Tibial nerve (tissue), 4 donors: ENCODE data around the gene GINS3. TPM values are rescaled to one million over a fixed set of nuclear protein-coding genes. Genes with fewer than 3 reads are reported as not detected.

Source experiments
- DNase-seq, 2 donors: peaks; one replicate each; pipeline ENCODE4 v3.0.0-alpha.2; 2019; ENCODE audit warnings: low spot score in 2 of 2
- H3K27ac ChIP-seq, 4 donors: fragments of 200-600 bp; sonication (generic) in 3 of 4; one replicate each; pipeline ENCODE4 v1.5.1; 2017 to 2019; ENCODE audit warnings: mild to moderate bottlenecking in 1 of 4
- H3K27me3 ChIP-seq, 2 donors: fragments of 200-600 bp; sonication (generic) in 1 of 2; one replicate each; pipeline versions ENCODE4 v1.5.1 to v1.6.0; 2017 to 2019
- H3K36me3 ChIP-seq, 3 donors: fragments of 200-600 bp; sonication (generic); one replicate each; pipeline ENCODE4 v1.5.1; 2018 to 2019
- H3K4me1 ChIP-seq, 4 donors: fragments of 200-600 bp; sonication (generic) in 3 of 4; one replicate each; pipeline ENCODE4 v1.5.1; 2017 to 2019
- H3K4me3 ChIP-seq, 4 donors: fragments of 200-600 bp; sonication (generic) in 3 of 4; one replicate each; pipeline ENCODE4 v1.5.1; 2017 to 2019; ENCODE audit warnings: mild to moderate bottlenecking in 1 of 4, moderate library complexity in 1 of 4
- H3K9me3 ChIP-seq, 4 donors: fragments of 200-600 bp; sonication (generic) in 3 of 4; one replicate each; pipeline ENCODE4 v1.5.1; 2017 to 2019
- EP300 ChIP-seq, 2 donors: sonication (generic); formaldehyde crosslinking; IDR thresholded peaks; one replicate each; pipeline ENCODE4 v1.6.1; 2017; ENCODE audit warnings: antibody characterized with exemption in 2 of 2, mild to moderate bottlenecking in 1 of 2
- POLR2A ChIP-seq, 2 donors: fragments of 450-650 bp; IDR thresholded peaks; one replicate each; pipeline ENCODE4 v1.6.1; 2017; ENCODE audit warnings: antibody characterized with exemption in 2 of 2, mild to moderate bottlenecking in 2 of 2, moderate library complexity in 2 of 2
- WGBS, 2 donors: methylation state at CpG; one replicate each; pipeline ENCODE4 v1.1.5; 2018; 5-methylcytosine and 5-hydroxymethylcytosine counted together
- total RNA-seq, 4 donors: library from RNA; depleted of rRNA; stranded (reverse); fragments of >200 nt; gene quantifications; one replicate each; pipeline ENCODE4 v1.1.0, GENCODE V29; 2016
- TF ChIP-seq, protein P1 (sequence below), 5 experiments: fragments of 200-600 bp in 3 of 5; fragments of 450-650 bp in 2 of 5; sonication (generic) in 3 of 5; IDR thresholded peaks; one replicate each; pipeline ENCODE4 v1.5.1; 2016 to 2019; ENCODE audit warnings: antibody characterized with exemption in 5 of 5, mild to moderate bottlenecking in 3 of 5, moderate library complexity in 2 of 5

GINS3 gene
- total RNA-seq, 4 donors from 2014 or later = 1.5 to 5.7 (median 2.7) TPM

DNA sequence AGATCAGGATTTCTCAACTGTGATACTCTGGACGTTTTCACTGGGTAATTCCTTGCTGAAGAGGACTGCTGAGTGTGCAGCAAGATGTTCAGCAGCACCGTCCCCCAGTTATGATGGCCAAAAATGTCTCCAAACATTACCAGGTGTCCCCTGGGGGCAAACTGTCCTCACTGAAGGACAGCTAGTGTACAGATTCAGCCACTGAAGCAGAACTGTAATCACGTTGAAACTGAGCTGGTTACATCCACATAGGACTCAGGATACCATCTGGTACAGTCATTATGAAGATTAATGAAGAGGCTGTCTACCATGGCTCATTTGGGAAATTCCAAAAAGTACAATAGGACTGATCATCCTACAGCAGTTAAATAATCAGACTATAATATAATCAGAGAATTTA, 43.3 kb upstream of the GINS3 start:
- no peak for DNase-seq
- Histone ChIP-seq H3K36me3 (no peaks in the 10 kb centered on the region), H3K27ac (no peak overlapping the region), H3K27me3 (no peaks in the 10 kb centered on the region), H3K4me3 (no peak overlapping the region), H3K9me3 (peaks cover 0 to 11% (median 0%) of the 10 kb centered on the region in 4 donors), H3K4me1 (no peaks in the 10 kb centered on the region)
- TF ChIP-seq EP300 (IDR thresholded peaks at IDR 0.05) = no peak
- TF ChIP-seq, protein P1, sequence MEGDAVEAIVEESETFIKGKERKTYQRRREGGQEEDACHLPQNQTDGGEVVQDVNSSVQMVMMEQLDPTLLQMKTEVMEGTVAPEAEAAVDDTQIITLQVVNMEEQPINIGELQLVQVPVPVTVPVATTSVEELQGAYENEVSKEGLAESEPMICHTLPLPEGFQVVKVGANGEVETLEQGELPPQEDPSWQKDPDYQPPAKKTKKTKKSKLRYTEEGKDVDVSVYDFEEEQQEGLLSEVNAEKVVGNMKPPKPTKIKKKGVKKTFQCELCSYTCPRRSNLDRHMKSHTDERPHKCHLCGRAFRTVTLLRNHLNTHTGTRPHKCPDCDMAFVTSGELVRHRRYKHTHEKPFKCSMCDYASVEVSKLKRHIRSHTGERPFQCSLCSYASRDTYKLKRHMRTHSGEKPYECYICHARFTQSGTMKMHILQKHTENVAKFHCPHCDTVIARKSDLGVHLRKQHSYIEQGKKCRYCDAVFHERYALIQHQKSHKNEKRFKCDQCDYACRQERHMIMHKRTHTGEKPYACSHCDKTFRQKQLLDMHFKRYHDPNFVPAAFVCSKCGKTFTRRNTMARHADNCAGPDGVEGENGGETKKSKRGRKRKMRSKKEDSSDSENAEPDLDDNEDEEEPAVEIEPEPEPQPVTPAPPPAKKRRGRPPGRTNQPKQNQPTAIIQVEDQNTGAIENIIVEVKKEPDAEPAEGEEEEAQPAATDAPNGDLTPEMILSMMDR (IDR thresholded peaks at IDR 0.05) = no peak
- TF ChIP-seq POLR2A (IDR thresholded peaks at IDR 0.05) = no peak
- 39 to 46% methylated on average over 3 of the region's 3 CpGs for WGBS, 2 donors

DNA sequence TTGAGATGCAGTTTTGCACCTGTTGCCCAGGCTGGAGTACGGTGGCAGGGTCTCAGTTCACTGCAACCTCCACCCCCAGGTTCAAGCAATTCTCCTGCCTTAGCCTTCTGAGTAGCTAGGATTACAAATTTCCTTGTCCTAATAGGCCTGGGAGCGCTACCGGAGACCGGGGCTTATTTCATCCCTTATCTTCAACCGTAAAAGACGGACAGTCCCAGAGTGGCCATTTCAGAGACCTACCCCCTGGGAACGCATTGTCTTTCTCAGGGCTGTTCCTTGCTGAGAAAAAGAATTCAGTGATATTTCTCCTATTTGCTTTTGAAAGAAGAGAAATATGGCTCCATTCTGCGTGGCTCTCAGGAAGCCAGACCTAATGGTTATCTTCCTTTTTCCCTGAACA, 39.6 kb upstream of the GINS3 start:
- no peaks in the 10 kb centered on the region for H3K27me3 ChIP-seq
- TF ChIP-seq EP300 (IDR thresholded peaks at IDR 0.05) (no peak), POLR2A (IDR thresholded peaks at IDR 0.05) (no peak)
- TF ChIP-seq, protein P1 (IDR thresholded peaks at IDR 0.05) = no peak
- H3K9me3 ChIP-seq = peaks cover 0 to 11% (median 0%) of the 10 kb centered on the region in 4 donors
- H3K27ac ChIP-seq = no peak overlapping the region
- no peaks in the 10 kb centered on the region for H3K4me1 ChIP-seq
- 78 to 90% methylated on average over 8 of the region's 8 CpGs for WGBS, 2 donors
- no peaks in the 10 kb centered on the region for H3K36me3 ChIP-seq
- DNase-seq = no peak
- H3K4me3 ChIP-seq = no peak overlapping the region

GRCh38 chr16:58360041-58360634, 32.1 kb upstream of the GINS3 start:
- Histone ChIP-seq H3K4me1 (no peaks in the 10 kb centered on the region), H3K9me3 (peaks cover 0 to 31% (median 4%) of the 10 kb centered on the region in 4 donors), H3K27me3 (no peaks in the 10 kb centered on the region), H3K27ac (no peak overlapping the region), H3K36me3 (no peaks in the 10 kb centered on the region), H3K4me3 (no peak overlapping the region)
- no peak for DNase-seq
- no peak for TF ChIP-seq EP300 (IDR thresholded peaks at IDR 0.05)
- no peak for TF ChIP-seq POLR2A (IDR thresholded peaks at IDR 0.05)
- TF ChIP-seq, protein P1 (IDR thresholded peaks at IDR 0.05) = no peak

GRCh38 chr16:58361726-58362125, 30.5 kb upstream of the GINS3 start:
- H3K27ac ChIP-seq = no peak overlapping the region
- H3K9me3 ChIP-seq = peaks cover 0 to 31% (median 4%) of the 10 kb centered on the region in 4 donors
- no peaks in the 10 kb centered on the region for H3K36me3 ChIP-seq
- no peak overlapping the region for H3K4me3 ChIP-seq
- H3K4me1 ChIP-seq = no peaks in the 10 kb centered on the region
- no peaks in the 10 kb centered on the region for H3K27me3 ChIP-seq
- DNase-seq = no peak
- TF ChIP-seq POLR2A (IDR thresholded peaks at IDR 0.05) (no peak), EP300 (IDR thresholded peaks at IDR 0.05) (no peak)
- TF ChIP-seq, protein P1 (IDR thresholded peaks at IDR 0.05) = no peak

DNA sequence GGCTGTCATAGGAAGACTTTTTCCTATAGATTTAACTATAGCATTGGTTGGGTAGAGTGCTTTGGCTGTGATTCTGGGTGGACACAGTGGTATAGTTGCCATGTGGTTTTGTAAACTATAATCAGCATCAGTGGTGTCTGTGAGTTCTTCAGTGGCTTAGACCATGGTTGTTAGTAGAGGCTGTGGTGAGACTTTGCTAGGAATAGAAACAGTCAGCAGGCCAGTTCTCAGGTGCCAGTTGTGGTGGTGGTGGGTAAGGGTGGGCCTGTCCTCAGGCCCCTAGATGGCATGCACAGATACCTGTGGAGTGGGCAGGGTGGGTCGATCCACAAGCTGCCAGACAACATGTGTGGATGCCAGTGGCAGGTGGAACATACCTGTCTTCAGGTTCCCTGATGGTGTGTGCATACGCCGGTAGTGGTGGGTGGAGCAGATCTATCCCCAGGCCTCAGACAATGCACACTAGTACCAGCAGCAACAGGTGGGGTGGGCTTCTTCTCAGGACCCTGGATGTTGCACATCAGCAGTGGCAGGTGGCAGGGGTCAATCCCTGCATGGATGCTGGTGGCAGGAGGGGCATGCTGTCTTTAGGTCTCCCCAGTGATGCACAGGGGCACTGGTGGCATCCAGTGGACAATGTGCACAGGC, 28.4 kb upstream of the GINS3 start:
- DNase-seq = no peak
- peaks cover 0 to 30% (median 3%) of the 10 kb centered on the region in 4 donors for H3K9me3 ChIP-seq
- no peak overlapping the region for H3K27ac ChIP-seq
- TF ChIP-seq EP300 (IDR thresholded peaks at IDR 0.05) (no peak), POLR2A (IDR thresholded peaks at IDR 0.05) (no peak)
- TF ChIP-seq, protein P1 (IDR thresholded peaks at IDR 0.05) = no peak
- 81 to 89% methylated on average over 3 of the region's 3 CpGs for WGBS, 2 donors
- no peaks in the 10 kb centered on the region for H3K27me3 ChIP-seq
- H3K4me3 ChIP-seq = no peak overlapping the region
- H3K36me3 ChIP-seq = no peaks in the 10 kb centered on the region
- no peaks in the 10 kb centered on the region for H3K4me1 ChIP-seq
